ENCODE data around the gene LRP11. TPM values are rescaled to one million over a fixed set of nuclear protein-coding genes. Genes with fewer than 3 reads are reported as not detected.

Gene LRP11
- total RNA-seq, 1 experiment from 2014 or later, result 14.8 TPM

- Histone ChIP-seq H3K18ac (ENCODE audit: insufficient read length, low read depth, low read length) (no peak overlapping the region), H4K8ac (replicated peaks; ENCODE audit: insufficient read length, low read depth, low read length) (no peak overlapping the region), H2BK5ac (ENCODE audit: insufficient read length, low read length) (no peak overlapping the region), H2BK20ac (ENCODE audit: low read depth, low read length, poor library complexity, severe bottlenecking) (no peak overlapping the region), H3K4me1 (ENCODE audit: insufficient read depth, low read length) (no peaks in the 10 kb centered on the region), H3K4me2 (ENCODE audit: insufficient read depth, insufficient read length, low read length) (no peak overlapping the region), H3K9ac (ENCODE audit: extremely low read depth, insufficient read length, low read length) (no peak overlapping the region), H3K56ac (ENCODE audit: insufficient read length, low read depth, low read length) (no peak overlapping the region), H2AK5ac (ENCODE audit: insufficient read length, low read length) (no peak overlapping the region), H4K20me1 (ENCODE audit: control insufficient read depth, insufficient read depth, insufficient read length) (no peaks in the 10 kb centered on the region), H3K4ac (ENCODE audit: low read depth, low read length) (no peak overlapping the region), H3K23ac (ENCODE audit: insufficient read length, low read depth, low read length) (no peak overlapping the region), H2AFZ (ENCODE audit: low read length) (no peak overlapping the region), H2BK12ac (ENCODE audit: insufficient read length, low read depth, low read length) (no peak overlapping the region), H3K27ac (ENCODE audit: insufficient read length, low read depth, low read length) (no peak overlapping the region), H2BK15ac (ENCODE audit: low read depth, low read length) (no peak overlapping the region), H3K79me2 (ENCODE audit: insufficient read depth, low read length) (no peaks in the 10 kb centered on the region), H3K23me2 (ENCODE audit: insufficient read length, low read depth, low read length, poor library complexity, severe bottlenecking) (no peaks in the 10 kb centered on the region), H2BK120ac (ENCODE audit: low read depth, low read length, poor library complexity, severe bottlenecking) (no peak overlapping the region), H3K27me3 (ENCODE audit: insufficient read depth, low read length) (no peaks in the 10 kb centered on the region), H3K79me1 (ENCODE audit: insufficient read depth, low read depth, low read length, poor library complexity, severe bottlenecking) (no peaks in the 10 kb centered on the region), H3K14ac (ENCODE audit: insufficient read depth, low read length) (no peak overlapping the region), H3T11ph (ENCODE audit: low read length) (no peak overlapping the region), H4K5ac (ENCODE audit: insufficient read length, low read depth, low read length) (no peak overlapping the region), H4K91ac (ENCODE audit: insufficient read length, low read depth, low read length) (no peak overlapping the region), H3K9me3 (ENCODE audit: control insufficient read depth, low read depth, low read length) (no peaks in the 10 kb centered on the region)
- Mint-ChIP-seq H3K4me1 (no peaks in the 10 kb centered on the region), H3K4me3 (no peak overlapping the region), H3K9me3 (no peaks in the 10 kb centered on the region), H3K27ac (no peak overlapping the region), H3K36me3 (ENCODE audit: insufficient read depth in 1 of 3, low read depth in 3 of 3) (0 out of 7 replicates have a peak, but pooled peaks cover 0 to 2% (median 0%) of the 10 kb centered on the region in 3 experiments), H3K27me3 (ENCODE audit: low read depth) (no peaks in the 10 kb centered on the region)
- WGBS (ENCODE audit: extremely low coverage, insufficient read length, low lambda C conversion rate), result no CpG with 5 or more reads among the region's 1 CpG
- no peak for TF ChIP-seq CTCF (conservative IDR thresholded peaks at IDR 0.05)
- DNase-seq, result no peak
Observed at GRCh38 chr6:149821492-149821891, 42.7 kb downstream of the LRP11 start.

All from H9 (cell line).